Calu3 (cell line): ENCODE results near the gene ATP6V1A. TPM values are rescaled to one million over a fixed set of nuclear protein-coding genes. Genes with fewer than 3 reads are reported as not detected.

Experiments
- Bru-seq: library from RNA; stranded (reverse); fragments of 400-500 nt; gene quantifications from one replicate; lab custom pipeline; 2021; lab: Mats Ljungman, UMichigan
- BruChase-seq, 2 experiments: library from RNA; stranded (reverse); fragments of 400-500 nt; gene quantifications; one replicate each; lab custom pipeline; 2021; lab: Mats Ljungman, UMichigan
- BruUV-seq: library from RNA; stranded (reverse); fragments of 400-500 nt; replicated peaks from 2 replicates; lab custom pipeline; 2021; lab: Mats Ljungman, UMichigan
- CTCF ChIA-PET: fragments of 300-600 bp; sonication (Branson Sonifier 250); formaldehyde crosslinking; loops from one replicate; lab custom pipeline; 2022; ENCODE audit warnings: antibody characterized with exemption; lab: Charles Lee
- DNase-seq: peaks from one replicate; pipeline ENCODE4 v3.0.0; 2022
- H3K27ac Mint-ChIP-seq: one replicate; pipeline ENCODE4 v1.8.0; 2022; ENCODE audit warnings: mixed read lengths; ENCODE audit not compliant: unreplicated experiment
- H3K27me3 Mint-ChIP-seq: one replicate; pipeline ENCODE4 v1.8.0; 2022; ENCODE audit warnings: mixed read lengths; ENCODE audit not compliant: unreplicated experiment
- H3K36me3 Mint-ChIP-seq: one replicate; pipeline ENCODE4 v1.8.0; 2022; ENCODE audit warnings: mild to moderate bottlenecking, moderate library complexity, mixed read lengths; ENCODE audit not compliant: insufficient read depth, unreplicated experiment
- H3K4me1 Mint-ChIP-seq: one replicate; pipeline ENCODE4 v1.8.0; 2022; ENCODE audit warnings: mild to moderate bottlenecking, low read depth, mixed read lengths; ENCODE audit not compliant: unreplicated experiment
- H3K4me3 Mint-ChIP-seq: one replicate; pipeline ENCODE4 v1.8.0; 2022; ENCODE audit warnings: mild to moderate bottlenecking, low read depth, moderate library complexity, mixed read lengths; ENCODE audit not compliant: unreplicated experiment
- H3K9me3 Mint-ChIP-seq: one replicate; pipeline ENCODE4 v1.8.0; 2022; ENCODE audit warnings: low read depth, mixed read lengths; ENCODE audit not compliant: unreplicated experiment
- CTCF ChIP-seq: fragments of 200-600 bp; IDR thresholded peaks from one replicate; pipeline ENCODE4 v1.8.0; 2022; ENCODE audit warnings: antibody characterized with exemption; ENCODE audit not compliant: unreplicated experiment
- intact Hi-C: fragments of 100-400 bp; cut with micrococcal nuclease; formaldehyde crosslinking; loops from one replicate; pipeline ENCODE4 v1.10.0; 2022; ENCODE audit not compliant: unreplicated experiment
- long read RNA-seq: library from polyadenylated mRNA; stranded (forward); transcript quantifications from one replicate; pipeline ENCODE4 v2.0.0, GENCODE V29; 2022
- total RNA-seq: library from RNA; stranded (reverse); gene quantifications from 2 replicates; pipeline ENCODE4 v1.2.3, GENCODE V29; 2022

Gene ATP6V1A
- 56.6 and 65.2 TPM in 2 replicates for total RNA-seq
- percentile 70 among the genes with signal in this experiment for Bru-seq, nascent RNA
- percentile 85 among the genes with signal in this experiment for BruChase-seq, experiment 1, labeled RNA remaining after a 6-hour chase
- BruChase-seq, experiment 2, labeled RNA remaining after a 2-hour chase, result percentile 71 among the genes with signal in this experiment
- long read RNA-seq, full-length matches to known transcripts, result 10 of 27 reads
- long read RNA-seq, partial matches to known transcripts, result 9 of 27 reads
- long read RNA-seq, other reads (novel, unspliced or antisense), result 8 of 27 reads

GRCh38 chr3:113746548-113747282, at the start of gene ATP6V1A:
Gene ATP6V1A (plus strand): TSS chr3:113747035. CDS start chr3:113778754, 31,719 bp downstream.
- intact Hi-C loops, result no loop called here
- Mint-ChIP-seq H3K9me3 (no peaks in the 10 kb centered on the region), H3K4me1 (peaks cover 24% of the 10 kb centered on the region), H3K36me3 (peaks cover 43% of the 10 kb centered on the region), H3K27me3 (no peaks in the 10 kb centered on the region), H3K4me3 (peak within 1 kb of the TSS; percentile 100), H3K27ac (peak within 1 kb of the TSS; percentile 97)
- no TSS peak for BruUV-seq
- DNase-seq, result peak; percentile 85
- TF ChIP-seq CTCF, result no peak
- CTCF ChIA-PET, result interaction anchor here (0.5 to 1.3 kb wide), 4 partner anchors 10 to 158 kb away, joined by 3 read pairs; no protein-coding TSS in a partner anchor

- peaks cover 7% of the 10 kb centered on the region for H3K36me3 Mint-ChIP-seq
- H3K4me1 Mint-ChIP-seq, result peaks cover 8% of the 10 kb centered on the region
- no peaks in the 10 kb centered on the region for H3K9me3 Mint-ChIP-seq
- no peak for TF ChIP-seq CTCF
- CTCF ChIA-PET, result no interaction called here
- no peaks in the 10 kb centered on the region for H3K27me3 Mint-ChIP-seq
- H3K4me3 Mint-ChIP-seq, result no peak overlapping the region
- no peak for DNase-seq
- H3K27ac Mint-ChIP-seq, result no peak overlapping the region
- BruUV-seq, result TSS peak; percentile 44
- intact Hi-C loops, result no loop called here
Observed at GRCh38 chr3:113697500-113698090, 49.2 kb upstream of the ATP6V1A start.

- H3K27ac Mint-ChIP-seq, result no peak overlapping the region
- intact Hi-C loops, result no loop called here
- H3K4me1 Mint-ChIP-seq, result peaks cover 8% of the 10 kb centered on the region
- TF ChIP-seq CTCF, result no peak
- no peak for DNase-seq
- CTCF ChIA-PET, result no interaction called here
- H3K9me3 Mint-ChIP-seq, result no peaks in the 10 kb centered on the region
- no TSS peak for BruUV-seq
- peaks cover 7% of the 10 kb centered on the region for H3K36me3 Mint-ChIP-seq
- H3K27me3 Mint-ChIP-seq, result no peaks in the 10 kb centered on the region
- H3K4me3 Mint-ChIP-seq, result no peak overlapping the region
Observed at GRCh38 chr3:113698213-113698742, 48.6 kb upstream of the ATP6V1A start.

GRCh38 chr3:113698956-113699355, 47.9 kb upstream of the ATP6V1A start:
- Mint-ChIP-seq H3K27ac (no peak overlapping the region), H3K9me3 (no peaks in the 10 kb centered on the region), H3K27me3 (no peaks in the 10 kb centered on the region), H3K36me3 (peaks cover 7% of the 10 kb centered on the region), H3K4me1 (peaks cover 8% of the 10 kb centered on the region), H3K4me3 (no peak overlapping the region)
- no TSS peak for BruUV-seq
- intact Hi-C loops, result no loop called here
- peak; percentile 17 for DNase-seq
- CTCF ChIA-PET, result interaction anchor here (0.5 to 0.6 kb wide), 2 partner anchors 17 to 46 kb away, joined by 4 to 5 read pairs; no protein-coding TSS in a partner anchor
- no peak for TF ChIP-seq CTCF
